Measurements from ENCODE around the gene STK17A. TPM values are rescaled to one million over a fixed set of nuclear protein-coding genes. Genes with fewer than 3 reads are reported as not detected.

The STK17A gene
- polyA plus RNA-seq, 2 donors: 7.4 to 9.8 TPM

Other genes starting within 250 kb of the STK17A start
- gene COA1, start 146.4 kb downstream of the STK17A start, polyA plus RNA-seq: 10 to 100 TPM; 24.2 to 32.3 TPM
- 10 to 100 TPM; 58.5 to 87.5 TPM for gene BLVRA, start 175.6 kb downstream of the STK17A start, polyA plus RNA-seq

Data from esophagus (tissue), 2 donors.